HUES64 (cell line): ENCODE results near the gene ANKRD42. TPM values are rescaled to one million over a fixed set of nuclear protein-coding genes. Genes with fewer than 3 reads are reported as not detected.

Source experiments
- H3K27ac ChIP-seq: 2 replicates; pipeline ENCODE4 v1.7.0; 2013; ENCODE audit warnings: low read depth, low read length, inconsistent platforms
- H3K27me3 ChIP-seq: 2 replicates; pipeline ENCODE4 v1.6.1; 2013; ENCODE audit warnings: mild to moderate bottlenecking, low read length; ENCODE audit not compliant: insufficient read depth
- H3K36me3 ChIP-seq: 2 replicates; pipeline ENCODE4 v1.6.1; 2013; ENCODE audit warnings: mild to moderate bottlenecking, low read length; ENCODE audit not compliant: insufficient read depth
- H3K4me1 ChIP-seq: 2 replicates; pipeline ENCODE4 v1.6.1; 2013; ENCODE audit warnings: mild to moderate bottlenecking, low read length, moderate library complexity; ENCODE audit not compliant: insufficient read depth
- H3K4me3 ChIP-seq: 2 replicates; pipeline ENCODE4 v1.5.1; 2013; ENCODE audit warnings: mild to moderate bottlenecking, low read length, moderate library complexity
- H3K9ac ChIP-seq: 2 replicates; pipeline ENCODE4 v1.6.1; 2013; ENCODE audit warnings: mild to moderate bottlenecking, low read depth, low read length
- H3K9me3 ChIP-seq: 2 replicates; pipeline ENCODE4 v1.6.1; 2013; ENCODE audit warnings: low read depth, low read length; ENCODE audit not compliant: insufficient read depth
- WGBS: fragments of 150-250, 120-280 bp; methylation state at CpG from one replicate; pipeline ENCODE4 v1.1.7; 2013; ENCODE audit warnings: missing lambda C conversion rate; 5-methylcytosine and 5-hydroxymethylcytosine counted together
- polyA plus RNA-seq, 2 experiments: library from polyadenylated mRNA; stranded (reverse); fragments of 50-300 nt; gene quantifications; one replicate each; pipeline ENCODE4 v1.2.3, GENCODE V29; 2013

Gene ANKRD42
- 3.4 TPM for polyA plus RNA-seq (2013, experiment 1 of 2)
- 2.8 TPM for polyA plus RNA-seq (2013, experiment 2 of 2)

DNA sequence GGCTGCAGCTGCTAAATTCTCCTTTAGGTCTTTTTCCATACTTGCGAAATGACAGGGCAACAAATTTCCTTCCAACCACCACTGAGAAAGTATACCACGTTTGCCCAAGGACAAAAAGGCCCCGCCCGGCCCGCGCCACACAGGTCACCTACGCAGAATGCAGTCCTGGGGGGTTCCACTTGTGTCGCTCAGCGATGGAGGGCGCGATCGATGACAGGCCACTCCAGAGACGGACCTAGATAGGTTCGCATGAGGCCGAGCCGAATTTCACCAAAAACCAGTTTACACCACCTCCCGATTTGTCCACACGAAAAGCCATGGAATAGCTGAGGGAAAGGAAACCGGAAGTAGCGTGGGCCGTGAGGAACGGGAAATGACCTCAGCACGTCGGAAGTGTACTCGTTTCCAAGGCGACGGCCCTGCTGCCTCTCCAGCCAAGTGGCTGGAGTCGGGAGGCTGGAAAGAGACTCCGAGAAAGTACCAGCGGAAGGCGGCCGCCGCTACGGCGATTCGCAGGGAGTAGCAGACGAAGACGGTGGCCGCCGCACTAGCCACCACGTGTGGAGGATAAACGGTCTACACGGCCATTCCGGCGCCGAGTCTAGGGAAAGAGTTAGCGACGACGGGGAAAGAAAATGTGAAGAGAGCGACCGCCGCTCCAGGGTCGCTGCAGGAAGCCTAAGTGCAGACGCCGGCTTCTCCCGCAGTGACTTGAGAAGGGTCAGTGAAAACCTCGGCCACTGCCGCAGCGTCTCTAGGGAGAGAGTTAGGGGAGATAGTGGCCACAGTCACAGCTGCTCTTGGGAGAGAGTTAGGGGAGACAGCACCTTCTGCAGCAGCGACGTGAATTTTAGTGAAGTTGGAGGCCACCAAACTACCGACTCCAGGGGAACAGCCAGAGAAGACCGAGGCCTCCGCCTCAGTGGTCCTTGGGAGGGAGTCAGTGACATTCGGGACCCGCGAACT lies at the start of gene ANKRD42:
Gene ANKRD42, plus strand, starts transcription at position 398 of the 966 bp plus-strand sequence. CDS start 959 bp downstream, outside the sequence.
- peak within 1 kb of the TSS; percentile 72 for H3K4me3 ChIP-seq
- H3K36me3 ChIP-seq, result peaks cover 37% of the 10 kb centered on the region
- peak within 1 kb of the TSS; percentile 78 for H3K9ac ChIP-seq
- peaks cover 10% of the 10 kb centered on the region; the same call in 1 of the 2 replicates for H3K27me3 ChIP-seq
- peak within 1 kb of the TSS; percentile 67 for H3K27ac ChIP-seq
- WGBS, result under 1% methylated on average over 67 of the region's 67 CpGs
- peaks cover 14% of the 10 kb centered on the region for H3K4me1 ChIP-seq
- no peaks in the 10 kb centered on the region for H3K9me3 ChIP-seq

DNA sequence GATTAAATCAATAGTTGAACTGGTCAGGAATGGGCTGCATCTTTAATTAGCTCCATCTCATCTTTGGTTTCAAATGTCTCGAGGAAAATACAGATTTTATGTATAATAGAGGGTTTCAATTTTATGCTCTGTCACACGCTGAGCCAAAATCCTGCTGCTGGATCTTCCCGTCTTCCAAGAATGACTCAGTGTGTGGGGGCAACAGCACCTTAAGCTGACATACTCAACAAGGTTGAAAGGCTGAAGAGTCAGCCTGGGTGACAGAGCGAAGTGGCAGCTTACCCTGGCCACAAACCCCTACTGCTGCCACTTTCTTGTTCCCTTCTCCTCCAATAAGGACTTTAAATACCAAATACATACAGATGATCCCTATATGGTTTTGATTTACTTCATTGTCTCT lies 45.6 kb upstream of the ANKRD42 start:
- Histone ChIP-seq H3K9me3 (no peaks in the 10 kb centered on the region), H3K36me3 (no peaks in the 10 kb centered on the region), H3K4me1 (no peaks in the 10 kb centered on the region), H3K27me3 (no peaks in the 10 kb centered on the region), H3K9ac (no peak overlapping the region), H3K27ac (no peak overlapping the region), H3K4me3 (no peak overlapping the region)
- 89% methylated on average over 4 of the region's 4 CpGs for WGBS

DNA sequence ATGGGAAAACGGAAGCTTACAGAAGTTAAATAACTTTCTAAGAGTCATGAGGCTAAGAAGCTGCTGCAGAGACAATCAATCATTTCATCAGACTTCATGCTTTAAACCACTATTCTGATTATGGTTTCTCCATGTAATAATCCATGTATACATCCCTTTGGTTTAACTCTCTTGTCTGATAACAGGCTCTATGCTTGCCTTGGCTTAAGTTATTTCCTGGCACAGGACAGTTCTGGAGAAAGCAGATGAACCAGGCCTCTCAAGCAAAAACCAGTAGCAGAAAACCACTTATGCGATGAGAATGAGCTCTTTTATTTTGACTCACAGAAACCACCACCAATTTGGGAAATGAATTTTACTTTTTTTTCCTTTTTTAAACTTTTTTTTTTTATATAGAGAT lies 43.1 kb upstream of the ANKRD42 start:
- Histone ChIP-seq H3K27me3 (no peaks in the 10 kb centered on the region), H3K27ac (no peak overlapping the region), H3K4me3 (no peak overlapping the region), H3K36me3 (no peaks in the 10 kb centered on the region), H3K9me3 (no peaks in the 10 kb centered on the region), H3K4me1 (no peaks in the 10 kb centered on the region), H3K9ac (no peak overlapping the region)
- 84% methylated on average over 2 of the region's 2 CpGs for WGBS

DNA sequence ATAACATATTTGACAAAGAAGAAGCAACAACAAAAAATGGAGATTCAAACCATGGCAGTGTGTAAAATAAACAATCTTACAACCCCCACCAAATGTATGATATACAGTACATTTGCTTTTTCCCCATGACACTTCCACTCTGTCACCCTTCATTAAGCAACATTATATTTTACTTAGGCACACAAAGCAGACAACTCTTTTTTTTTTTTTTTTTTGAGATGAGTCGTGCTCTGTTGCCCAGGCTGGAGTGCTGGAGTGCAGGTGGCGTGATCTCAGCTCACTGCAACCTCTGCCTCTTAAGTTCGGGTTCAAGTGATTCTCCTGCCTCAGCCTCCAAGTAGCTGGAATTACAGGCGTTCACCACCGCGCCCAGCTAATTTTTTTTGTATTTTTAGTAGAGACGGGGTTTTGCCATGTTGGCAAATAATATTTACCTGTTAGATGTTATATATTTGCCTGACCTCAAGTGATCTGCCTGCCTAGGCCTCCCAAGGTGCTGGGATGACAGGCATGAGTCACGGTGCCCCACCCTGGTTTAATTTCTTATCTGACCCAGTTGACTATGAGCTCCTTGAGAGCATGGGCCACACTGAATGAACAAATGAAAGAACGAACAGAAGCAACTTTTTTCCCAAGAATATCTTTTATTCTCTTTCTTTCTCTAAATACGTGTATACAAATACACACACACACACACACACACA lies 42.1 kb upstream of the ANKRD42 start:
- no peak overlapping the region for H3K4me3 ChIP-seq
- 93% methylated on average over 10 of the region's 10 CpGs for WGBS
- H3K9me3 ChIP-seq, result no peaks in the 10 kb centered on the region
- H3K27me3 ChIP-seq, result no peaks in the 10 kb centered on the region
- H3K9ac ChIP-seq, result no peak overlapping the region
- H3K36me3 ChIP-seq, result no peaks in the 10 kb centered on the region
- H3K4me1 ChIP-seq, result no peaks in the 10 kb centered on the region
- H3K27ac ChIP-seq, result no peak overlapping the region

DNA sequence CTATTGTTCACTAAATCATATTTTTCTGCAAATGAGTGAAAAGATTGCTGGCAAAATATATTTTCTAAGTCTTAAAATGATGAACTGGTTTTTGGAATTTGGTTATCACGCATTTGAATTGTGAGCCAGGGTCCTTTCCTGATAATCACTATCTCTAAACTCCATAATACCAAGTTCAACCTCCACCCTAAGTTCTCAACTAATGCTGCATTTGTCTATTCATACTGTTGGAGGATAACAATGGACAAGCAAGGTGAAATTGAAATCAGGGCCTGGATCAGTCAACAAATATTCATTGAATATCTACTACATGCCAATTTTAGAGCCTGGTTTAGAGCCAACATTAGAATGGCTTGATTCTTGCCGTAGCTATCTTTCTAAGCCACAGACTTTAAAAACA lies 41.2 kb upstream of the ANKRD42 start:
- Histone ChIP-seq H3K9ac (no peak overlapping the region), H3K9me3 (no peaks in the 10 kb centered on the region), H3K27me3 (no peaks in the 10 kb centered on the region), H3K36me3 (no peaks in the 10 kb centered on the region), H3K4me3 (no peak overlapping the region), H3K4me1 (no peaks in the 10 kb centered on the region), H3K27ac (no peak overlapping the region)
- WGBS, result 96% methylated on average over 1 of the region's 2 CpGs

DNA sequence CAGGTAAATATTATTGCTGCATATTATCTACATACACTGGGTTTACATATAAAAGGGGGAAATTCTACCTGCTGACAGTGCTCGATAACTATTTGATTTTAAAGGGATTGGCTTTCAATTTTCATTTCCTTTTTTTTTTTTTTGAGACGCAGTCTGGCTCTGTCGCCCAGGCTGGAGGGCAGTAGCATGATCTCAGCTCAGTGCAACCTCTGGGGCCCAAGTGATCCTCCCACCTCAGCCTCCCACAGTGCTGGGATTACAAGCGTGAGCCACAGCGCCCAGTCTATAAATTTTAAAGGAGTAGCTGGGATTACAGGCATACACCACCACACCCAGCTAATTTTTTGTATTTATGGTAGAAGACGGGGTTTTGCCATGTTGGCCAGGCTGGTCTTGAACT lies 39.7 kb upstream of the ANKRD42 start:
- Histone ChIP-seq H3K4me1 (no peaks in the 10 kb centered on the region), H3K36me3 (peaks cover 4% of the 10 kb centered on the region), H3K27ac (no peak overlapping the region), H3K27me3 (no peaks in the 10 kb centered on the region), H3K4me3 (no peak overlapping the region), H3K9ac (no peak overlapping the region), H3K9me3 (no peaks in the 10 kb centered on the region)
- WGBS, result 98% methylated on average over 5 of the region's 6 CpGs

DNA sequence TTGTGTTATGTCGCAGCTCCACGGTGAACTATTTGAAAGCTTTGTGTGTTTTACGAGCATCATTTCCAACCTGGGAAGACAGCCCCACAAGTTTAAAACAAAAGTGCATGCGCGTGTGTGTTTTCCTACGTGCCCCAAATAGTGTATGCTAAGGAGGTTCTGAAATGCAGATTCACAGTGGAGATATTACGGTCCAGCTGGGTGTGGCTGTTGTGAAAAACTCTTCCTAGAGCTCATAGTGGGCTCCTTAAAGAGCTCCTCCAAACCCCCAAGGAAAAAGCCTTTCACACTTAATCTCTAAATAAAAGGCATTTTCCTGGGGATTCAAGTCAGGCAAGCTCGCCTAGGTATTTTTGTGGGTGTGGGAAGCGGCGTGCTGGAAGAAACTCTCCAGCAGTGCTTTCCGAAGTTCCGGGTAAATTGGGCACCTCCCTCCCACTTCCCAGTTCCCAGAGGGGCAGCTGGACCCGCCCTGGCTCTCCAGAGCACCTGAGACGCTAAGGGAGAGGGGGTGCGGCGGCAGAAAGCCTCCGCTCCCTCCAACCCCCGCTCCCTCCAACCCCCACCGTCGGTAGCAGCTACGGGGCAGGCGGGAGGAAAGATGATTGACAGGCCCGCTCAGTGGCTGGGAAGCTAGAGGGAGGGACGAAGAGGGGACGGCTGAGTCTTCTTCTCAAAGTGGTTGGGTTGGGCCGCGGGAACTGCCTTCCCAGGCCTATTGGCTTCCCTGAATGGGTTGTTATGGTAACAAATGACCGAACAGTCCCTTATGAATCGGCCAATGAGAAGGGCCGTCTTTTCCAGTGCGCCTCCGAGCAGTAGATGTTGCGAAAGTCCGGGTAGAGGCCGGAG lies 37.1 kb upstream of the ANKRD42 start:
- H3K4me3 ChIP-seq, result peak overlapping the region; percentile 89
- H3K27ac ChIP-seq, result peak overlapping the region; percentile 89
- 3% methylated on average over 34 of the region's 35 CpGs for WGBS
- no peaks in the 10 kb centered on the region for H3K27me3 ChIP-seq
- peak overlapping the region; percentile 76 for H3K9ac ChIP-seq
- peaks cover 30% of the 10 kb centered on the region for H3K36me3 ChIP-seq
- H3K4me1 ChIP-seq, result peaks cover 21% of the 10 kb centered on the region
- H3K9me3 ChIP-seq, result no peaks in the 10 kb centered on the region

DNA sequence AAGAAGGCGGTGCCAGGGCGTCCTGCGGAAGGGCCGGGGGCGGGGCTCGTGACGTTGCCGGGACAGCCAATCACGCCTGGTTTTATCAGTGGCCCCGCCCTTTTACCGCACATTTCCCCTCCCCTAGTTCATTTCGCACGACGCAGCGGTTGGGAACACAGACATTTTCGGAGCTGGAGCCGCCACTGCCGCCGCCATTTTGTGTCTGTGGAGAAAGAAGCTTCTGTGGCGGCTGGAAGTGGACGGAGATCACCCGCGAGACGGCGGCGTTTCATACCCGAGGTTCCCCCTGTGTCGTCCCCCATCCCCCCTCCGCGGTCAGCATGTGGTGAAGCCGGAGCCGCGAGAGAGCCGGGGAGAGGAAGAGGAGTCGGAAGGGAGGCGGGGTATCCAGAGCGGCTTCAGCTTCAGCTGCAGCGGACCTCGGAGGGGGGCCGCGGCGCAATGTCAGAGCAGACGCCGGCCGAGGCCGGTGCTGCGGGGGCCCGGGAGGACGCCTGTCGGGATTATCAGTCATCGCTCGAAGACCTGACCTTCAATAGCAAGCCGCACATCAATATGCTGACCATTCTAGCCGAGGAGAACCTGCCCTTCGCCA lies 36.4 kb upstream of the ANKRD42 start, which contains the start of gene PCF11:
Gene PCF11, plus strand, starts transcription at position 136 of the 598 bp plus-strand sequence. Its CDS starts 309 bp downstream, at position 445.
- Histone ChIP-seq H3K4me3 (peak within 1 kb of the TSS; percentile 89), H3K36me3 (peaks cover 36% of the 10 kb centered on the region), H3K27me3 (no peaks in the 10 kb centered on the region), H3K9ac (peak within 1 kb of the TSS; percentile 96), H3K27ac (peak within 1 kb of the TSS; percentile 98), H3K4me1 (peaks cover 25% of the 10 kb centered on the region), H3K9me3 (no peaks in the 10 kb centered on the region)
- WGBS, result under 1% methylated on average over 55 of the region's 55 CpGs

DNA sequence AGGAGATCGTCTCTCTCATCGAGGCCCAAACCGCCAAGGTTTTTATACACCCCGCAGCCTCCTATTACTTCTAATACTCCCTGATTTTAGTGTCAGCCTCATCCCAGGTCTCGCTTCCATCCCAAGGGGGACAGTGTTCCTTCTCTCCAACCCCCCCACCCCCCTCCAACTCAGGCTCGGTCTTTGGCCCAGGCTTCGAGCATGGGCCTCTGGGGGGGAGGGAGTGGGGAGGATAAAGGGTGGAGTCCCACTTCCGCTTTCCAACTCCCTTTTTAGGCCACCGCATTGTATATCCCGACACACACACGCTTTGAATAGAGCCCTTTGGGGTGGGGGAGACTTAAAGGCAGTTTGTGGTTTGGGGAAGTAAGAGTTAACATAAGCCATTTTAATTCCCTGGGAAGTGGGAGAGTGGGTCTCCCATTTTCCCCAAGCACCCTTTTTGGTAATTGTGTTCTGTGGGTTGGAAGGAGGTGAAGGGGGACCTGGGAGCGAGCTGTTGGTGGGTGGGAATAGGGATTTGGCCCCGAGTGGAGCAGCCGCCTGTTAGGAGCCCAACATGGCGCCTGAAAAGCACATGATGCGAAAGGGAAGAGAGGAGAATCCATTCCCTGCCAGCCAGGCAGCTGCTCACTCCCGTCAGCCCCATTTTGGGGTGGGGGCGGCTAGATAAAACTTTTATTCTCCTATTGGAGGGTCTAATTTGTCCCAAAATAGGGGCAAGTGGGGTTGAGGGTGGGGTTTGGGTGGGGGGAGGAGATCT lies 35.7 kb upstream of the ANKRD42 start:
- Histone ChIP-seq H3K4me1 (peaks cover 25% of the 10 kb centered on the region), H3K4me3 (peak overlapping the region; percentile 89), H3K9ac (peak overlapping the region; percentile 96), H3K36me3 (peaks cover 40% of the 10 kb centered on the region), H3K9me3 (no peaks in the 10 kb centered on the region), H3K27me3 (no peaks in the 10 kb centered on the region), H3K27ac (peak overlapping the region; percentile 98)
- 0% methylated on average over 12 of the region's 18 CpGs for WGBS

DNA sequence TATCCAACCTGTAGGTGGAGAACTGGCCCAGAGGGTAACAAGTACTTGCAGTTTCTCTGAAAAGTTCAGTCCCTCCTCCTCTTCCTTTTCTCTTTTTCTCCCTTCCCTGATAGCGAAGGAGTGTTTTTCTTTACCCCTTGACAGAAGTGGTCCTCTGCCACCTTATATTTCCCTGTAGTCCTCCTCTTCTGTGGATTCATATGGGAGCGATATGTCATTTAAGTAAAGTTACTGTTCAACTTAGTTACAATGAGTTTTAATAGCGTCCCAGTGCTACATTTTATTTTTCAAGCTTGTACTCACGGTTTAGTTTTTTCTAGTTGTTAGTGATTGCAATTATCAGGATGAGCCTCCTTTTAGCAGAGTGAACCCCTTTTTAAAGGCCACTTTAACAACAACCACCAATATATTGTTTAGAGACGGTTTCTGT lies 35.1 kb upstream of the ANKRD42 start:
- Histone ChIP-seq H3K9ac (peak overlapping the region; percentile 96), H3K4me3 (peak overlapping the region; percentile 89), H3K36me3 (peaks cover 45% of the 10 kb centered on the region), H3K27ac (no peak overlapping the region; the same call in 1 of the 2 replicates), H3K9me3 (no peaks in the 10 kb centered on the region), H3K27me3 (no peaks in the 10 kb centered on the region), H3K4me1 (peaks cover 25% of the 10 kb centered on the region)
- WGBS, result 0% methylated on average over 1 of the region's 5 CpGs
